ENCODE data around the gene TMEM150B. TPM values are rescaled to one million over a fixed set of nuclear protein-coding genes. Genes with fewer than 3 reads are reported as not detected.

Gene TMEM150B
- total RNA-seq, 1 experiment from 2014 or later: not detected

GRCh38 chr19:55315956-55316525 lies 9.1 kb downstream of the TMEM150B start:
- CTCF ChIA-PET: no interaction called here
- intact Hi-C loops (cut with micrococcal nuclease; ENCODE audit: unreplicated experiment): no loop called here

GRCh38 chr19:55314396-55314795 lies 10.7 kb downstream of the TMEM150B start:
- no peaks in the 10 kb centered on the region for H4K20me1 ChIP-seq (ENCODE audit: insufficient read depth)
- H3K27me3 ChIP-seq (ENCODE audit: insufficient read depth, low read depth): no peaks in the 10 kb centered on the region
- no peaks in the 10 kb centered on the region for H3K9me2 ChIP-seq (ENCODE audit: insufficient read depth)
- H3K36me3 ChIP-seq (ENCODE audit: low read depth): no peaks in the 10 kb centered on the region
- H3K4me1 ChIP-seq (replicated peaks; ENCODE audit: insufficient read depth): no peaks in the 10 kb centered on the region
- POLR2A ChIA-PET (ENCODE audit: unreplicated experiment): no interaction called here
- BruUV-seq (replicated peaks): no TSS peak
- H3F3A ChIP-seq (ENCODE audit: insufficient read depth, low read depth): no peaks in the 10 kb centered on the region; the same call in 1 of the 2 replicates
- CTCF ChIA-PET: interaction anchor here (0.6 kb wide), 1 partner anchor 211 kb away, joined by 6 read pairs; no protein-coding TSS in a partner anchor
- H3K4me3 ChIP-seq: no peak overlapping the region
- no peaks in the 10 kb centered on the region for H3K79me2 ChIP-seq (ENCODE audit: low read depth)
- TF ChIP-seq CTCF (conservative IDR thresholded peaks at IDR 0.05) (no peak), EZH2 (IDR thresholded peaks at IDR 0.05; ENCODE audit: low read depth) (no peak)
- no peak overlapping the region for H2AFZ ChIP-seq
- H3K4me2 ChIP-seq: no peak overlapping the region
- no peak overlapping the region for H3K27ac ChIP-seq
- intact Hi-C loops (cut with micrococcal nuclease; ENCODE audit: unreplicated experiment): no loop called here
- DNase-seq: no peak
- H3K9me3 ChIP-seq (ENCODE audit: insufficient read depth, low read depth): no peaks in the 10 kb centered on the region

More at GRCh38 chr19:55315956-55316525, 9.1 kb downstream of the TMEM150B start:
- Histone ChIP-seq H3K4me1 (replicated peaks; ENCODE audit: insufficient read depth) (no peaks in the 10 kb centered on the region), H2AFZ (no peak overlapping the region), H3K9me2 (ENCODE audit: insufficient read depth) (no peaks in the 10 kb centered on the region), H3K79me2 (ENCODE audit: low read depth) (no peaks in the 10 kb centered on the region), H3F3A (ENCODE audit: insufficient read depth, low read depth) (no peaks in the 10 kb centered on the region; the same call in 1 of the 2 replicates), H3K27me3 (ENCODE audit: insufficient read depth, low read depth) (no peaks in the 10 kb centered on the region), H3K9me3 (ENCODE audit: insufficient read depth, low read depth) (no peaks in the 10 kb centered on the region), H4K20me1 (ENCODE audit: insufficient read depth) (no peaks in the 10 kb centered on the region), H3K4me3 (no peak overlapping the region), H3K4me2 (no peak overlapping the region), H3K27ac (no peak overlapping the region), H3K36me3 (ENCODE audit: low read depth) (no peaks in the 10 kb centered on the region)
- TF ChIP-seq CTCF (conservative IDR thresholded peaks at IDR 0.05) (no peak), EZH2 (IDR thresholded peaks at IDR 0.05; ENCODE audit: low read depth) (no peak)
- POLR2A ChIA-PET (ENCODE audit: unreplicated experiment): interaction anchor here (0.6 kb wide), 1 partner anchor 675 kb away, joined by 3 read pairs; no protein-coding TSS in a partner anchor
- BruUV-seq (replicated peaks): no TSS peak
- DNase-seq: no peak

GRCh38 chr19:55312621-55313512 lies 12.3 kb downstream of the TMEM150B start:
- Histone ChIP-seq H3K9me3 (ENCODE audit: insufficient read depth, low read depth) (no peaks in the 10 kb centered on the region), H3K27me3 (ENCODE audit: insufficient read depth, low read depth) (no peaks in the 10 kb centered on the region), H4K20me1 (ENCODE audit: insufficient read depth) (no peaks in the 10 kb centered on the region), H2AFZ (no peak overlapping the region), H3K4me1 (replicated peaks; ENCODE audit: insufficient read depth) (no peaks in the 10 kb centered on the region), H3K4me2 (no peak overlapping the region), H3K9me2 (ENCODE audit: insufficient read depth) (no peaks in the 10 kb centered on the region), H3K36me3 (ENCODE audit: low read depth) (no peaks in the 10 kb centered on the region), H3F3A (ENCODE audit: insufficient read depth, low read depth) (no peaks in the 10 kb centered on the region; the same call in 1 of the 2 replicates), H3K27ac (no peak overlapping the region), H3K79me2 (ENCODE audit: low read depth) (no peaks in the 10 kb centered on the region), H3K4me3 (no peak overlapping the region)
- no TSS peak for BruUV-seq (replicated peaks)
- TF ChIP-seq CTCF (conservative IDR thresholded peaks at IDR 0.05) (no peak), EZH2 (IDR thresholded peaks at IDR 0.05; ENCODE audit: low read depth) (no peak)
- POLR2A ChIA-PET (ENCODE audit: unreplicated experiment): interaction anchor here (0.8 kb wide), 1 partner anchor 44 kb away, joined by 10 read pairs; no protein-coding TSS in a partner anchor
- DNase-seq: no peak
- CTCF ChIA-PET: interaction anchor here (0.7 kb wide), 1 partner anchor 149 kb away, joined by 5 read pairs; no protein-coding TSS in a partner anchor
- intact Hi-C loops (cut with micrococcal nuclease; ENCODE audit: unreplicated experiment): no loop called here

All from PC-9 (cell line).